Thyroid gland (tissue), 4 donors: Measurements from ENCODE around the gene P2RX4. TPM values are rescaled to one million over a fixed set of nuclear protein-coding genes. Genes with fewer than 3 reads are reported as not detected.

Experiments used
- DNase-seq, 2 donors: peaks; one replicate each; pipeline ENCODE4 v3.0.0-alpha.2; 2019
- H3K27ac ChIP-seq, 3 donors: fragments of 200-600 bp; sonication (generic); 1 replicate in 2 of 3; 2 replicates in 1 of 3; pipeline ENCODE4 v1.5.1; 2016 to 2019; ENCODE audit warnings: mild to moderate bottlenecking in 1 of 3, moderate library complexity in 1 of 3
- H3K27me3 ChIP-seq: fragments of 200-600 bp; sonication (generic); one replicate; pipeline ENCODE4 v1.5.1; 2019
- H3K36me3 ChIP-seq, 2 donors: fragments of 200-600 bp; sonication (generic); one replicate each; pipeline ENCODE4 v1.5.1; 2016 to 2019
- H3K4me1 ChIP-seq, 2 donors: fragments of 200-600 bp; sonication (generic); one replicate each; pipeline ENCODE4 v1.5.1; 2017 to 2019
- H3K4me3 ChIP-seq, 3 donors: fragments of 200-600 bp; sonication (generic); replicated peaks in 1 of 3; 1 replicate in 2 of 3; 2 replicates in 1 of 3; pipeline ENCODE4 v1.5.1; 2016; ENCODE audit warnings: mild to moderate bottlenecking in 1 of 3
- H3K9me3 ChIP-seq: fragments of 200-600 bp; sonication (generic); one replicate; pipeline ENCODE4 v1.5.1; 2017
- CTCF ChIP-seq, 6 experiments: fragments of 200-600 bp in 3 of 6; fragments of 450-650 bp in 3 of 6; sonication (generic) in 3 of 6; IDR thresholded peaks; one replicate each; pipeline ENCODE4 v1.5.1; 2016 to 2019; ENCODE audit warnings: antibody characterized with exemption in 6 of 6, mild to moderate bottlenecking in 2 of 6, inconsistent platforms in 1 of 6, moderate library complexity in 1 of 6
- POLR2A ChIP-seq, 2 donors: fragments of 450-650 bp; IDR thresholded peaks; one replicate each; pipeline ENCODE4 v1.6.1; 2017; ENCODE audit warnings: antibody characterized with exemption in 2 of 2, mild to moderate bottlenecking in 2 of 2, moderate library complexity in 1 of 2
- WGBS, 2 donors: methylation state at CpG; one replicate each; pipeline ENCODE4 v1.1.5; 2017; 5-methylcytosine and 5-hydroxymethylcytosine counted together
- intact Hi-C: fragments of 100-400 bp; cut with DNase I; formaldehyde crosslinking; loops from one replicate; pipeline ENCODE4 v1.15.1; 2023
- total RNA-seq, 4 donors: library from RNA; depleted of rRNA; stranded (reverse); fragments of >200 nt; gene quantifications; one replicate each; pipeline ENCODE4 v1.2.3, GENCODE V29; 2016

P2RX4 gene
- total RNA-seq, 4 donors from 2014 or later: 36.8 to 87.3 (median 56.1) TPM

GRCh38 chr12:121184425-121184824, 25.5 kb upstream of the P2RX4 start:
- Histone ChIP-seq H3K4me3 (no peak overlapping the region), H3K36me3 (no peaks in the 10 kb centered on the region), H3K4me1 (no peaks in the 10 kb centered on the region), H3K27me3 (no peaks in the 10 kb centered on the region), H3K27ac (no peak overlapping the region), H3K9me3 (no peaks in the 10 kb centered on the region)
- intact Hi-C loops: no loop called here
- DNase-seq: no peak
- TF ChIP-seq CTCF (IDR thresholded peaks at IDR 0.05) (no peak), POLR2A (IDR thresholded peaks at IDR 0.05) (no peak)
- whole genome bisulfite sequencing, 2 donors: 54 to 76% methylated on average over 3 to 9 of the region's 15 CpGs

- DNase-seq: no peak
- no peaks in the 10 kb centered on the region for H3K27me3 ChIP-seq
- H3K9me3 ChIP-seq: no peaks in the 10 kb centered on the region
- 93 to 97% methylated on average over 7 of the region's 7 CpGs for WGBS, 2 donors
- TF ChIP-seq POLR2A (IDR thresholded peaks at IDR 0.05): no peak
- no peak for TF ChIP-seq CTCF (IDR thresholded peaks at IDR 0.05)
- H3K4me3 ChIP-seq: no peak overlapping the region
- no peaks in the 10 kb centered on the region for H3K36me3 ChIP-seq
- intact Hi-C loops: no loop called here
- H3K4me1 ChIP-seq: no peaks in the 10 kb centered on the region
- no peak overlapping the region for H3K27ac ChIP-seq
Measured at GRCh38 chr12:121184984-121185889, 24.7 kb upstream of the P2RX4 start.

- Histone ChIP-seq H3K4me1 (no peaks in the 10 kb centered on the region), H3K9me3 (no peaks in the 10 kb centered on the region), H3K27ac (no peak overlapping the region), H3K4me3 (no peak overlapping the region), H3K36me3 (no peaks in the 10 kb centered on the region), H3K27me3 (no peaks in the 10 kb centered on the region)
- WGBS, 2 donors: 81 to 87% methylated on average over 2 of the region's 2 CpGs
- TF ChIP-seq POLR2A (IDR thresholded peaks at IDR 0.05): no peak
- TF ChIP-seq CTCF (IDR thresholded peaks at IDR 0.05): no peak
- DNase-seq: no peak
- intact Hi-C loops: no loop called here
Measured at GRCh38 chr12:121186826-121187225, 23.1 kb upstream of the P2RX4 start.

GRCh38 chr12:121187501-121187900, 22.4 kb upstream of the P2RX4 start:
- Histone ChIP-seq H3K27ac (no peak overlapping the region), H3K36me3 (no peaks in the 10 kb centered on the region), H3K9me3 (no peaks in the 10 kb centered on the region), H3K27me3 (no peaks in the 10 kb centered on the region), H3K4me1 (no peaks in the 10 kb centered on the region), H3K4me3 (no peak overlapping the region)
- DNase-seq: no peak
- 82 to 84% methylated on average over 7 of the region's 7 CpGs for WGBS, 2 donors
- intact Hi-C loops: no loop called here
- TF ChIP-seq POLR2A (IDR thresholded peaks at IDR 0.05) (no peak), CTCF (IDR thresholded peaks at IDR 0.05) (no peak)

GRCh38 chr12:121188227-121188626, 21.7 kb upstream of the P2RX4 start:
- DNase-seq: no peak
- TF ChIP-seq CTCF (IDR thresholded peaks at IDR 0.05) (no peak), POLR2A (IDR thresholded peaks at IDR 0.05) (no peak)
- no peaks in the 10 kb centered on the region for H3K4me1 ChIP-seq
- H3K27ac ChIP-seq: no peak overlapping the region
- H3K9me3 ChIP-seq: no peaks in the 10 kb centered on the region
- WGBS, 2 donors: 93 to 98% methylated on average over 2 of the region's 2 CpGs
- H3K27me3 ChIP-seq: no peaks in the 10 kb centered on the region
- H3K4me3 ChIP-seq: no peak overlapping the region
- intact Hi-C loops: no loop called here
- no peaks in the 10 kb centered on the region for H3K36me3 ChIP-seq
